GM23248 (cell line): ENCODE measurements around the gene ARMH3. TPM values are rescaled to one million over a fixed set of nuclear protein-coding genes. Genes with fewer than 3 reads are reported as not detected.
A peak's percentile ranks its signal among the peaks of the same experiment; 100 is the strongest.

Experiments used
- DNase-seq: peaks from one replicate; pipeline ENCODE4 v3.0.0-alpha.2; 2015
- H2AFZ ChIP-seq: fragments of 200-600 bp; sonication (generic); 2 replicates; pipeline ENCODE4 v1.6.1; 2016; ENCODE audit warnings: antibody characterized with exemption
- H3F3A ChIP-seq: fragments of 200-600 bp; sonication (generic); 2 replicates; pipeline ENCODE4 v1.6.1; 2016; ENCODE audit warnings: mild to moderate bottlenecking, antibody characterized with exemption, mixed run types; ENCODE audit not compliant: insufficient read depth
- H3K27ac ChIP-seq: fragments of 200-600 bp; sonication (generic); 2 replicates; pipeline ENCODE4 v1.5.1; 2016; ENCODE audit warnings: mild to moderate bottlenecking
- H3K27me3 ChIP-seq: fragments of 200-600 bp; sonication (generic); replicated peaks from 2 replicates; pipeline ENCODE4 v1.6.1; 2016; ENCODE audit warnings: mild to moderate bottlenecking; ENCODE audit not compliant: insufficient read depth
- H3K36me3 ChIP-seq: fragments of 200-600 bp; sonication (generic); 2 replicates; pipeline ENCODE4 v1.6.1; 2016; ENCODE audit warnings: low read depth, mild to moderate bottlenecking
- H3K4me1 ChIP-seq: fragments of 200-600 bp; sonication (generic); 2 replicates; pipeline ENCODE4 v1.6.1; 2016; ENCODE audit warnings: mild to moderate bottlenecking; ENCODE audit not compliant: insufficient read depth
- H3K4me2 ChIP-seq: fragments of 200-600 bp; sonication (generic); one replicate; pipeline ENCODE4 v1.6.1; 2016; ENCODE audit warnings: mild to moderate bottlenecking; ENCODE audit not compliant: unreplicated experiment
- H3K4me3 ChIP-seq: fragments of 200-600 bp; sonication (generic); 2 replicates; pipeline ENCODE4 v1.5.1; 2016; ENCODE audit warnings: mild to moderate bottlenecking
- H3K79me2 ChIP-seq: fragments of 200-600 bp; sonication (generic); 2 replicates; pipeline ENCODE4 v1.6.1; 2016; ENCODE audit warnings: mild to moderate bottlenecking; ENCODE audit not compliant: insufficient read depth
- H3K9ac ChIP-seq: fragments of 200-600 bp; sonication (generic); 2 replicates; pipeline ENCODE4 v1.6.1; 2016; ENCODE audit warnings: mild to moderate bottlenecking
- H3K9me2 ChIP-seq: fragments of 200-600 bp; sonication (generic); 2 replicates; pipeline ENCODE4 v1.6.1; 2016; ENCODE audit warnings: mixed run types, mild to moderate bottlenecking, moderate library complexity; ENCODE audit not compliant: insufficient read depth
- H3K9me3 ChIP-seq: fragments of 200-600 bp; sonication (generic); one replicate; pipeline ENCODE4 v1.6.1; 2017; ENCODE audit warnings: low read depth
- H4K20me1 ChIP-seq: fragments of 200-600 bp; sonication (generic); 2 replicates; pipeline ENCODE4 v1.6.0; 2016; ENCODE audit not compliant: insufficient read depth
- EZH2 ChIP-seq: fragments of 200-600 bp; sonication (generic); IDR thresholded peaks from 2 replicates; pipeline ENCODE4 v1.6.1; 2018; ENCODE audit warnings: antibody characterized with exemption, mild to moderate bottlenecking; ENCODE audit not compliant: insufficient read depth, poor library complexity, severe bottlenecking
- EZH2phosphoT487 ChIP-seq: fragments of 200-600 bp; sonication (generic); IDR thresholded peaks from 2 replicates; pipeline ENCODE4 v1.6.1; 2018; ENCODE audit warnings: antibody characterized with exemption, moderate library complexity, mild to moderate bottlenecking, low read depth; ENCODE audit not compliant: insufficient read depth
- WGBS, 2 experiments: methylation state at CpG; one replicate each; pipeline ENCODE4 v1.1.6; 2015 to 2017; ENCODE audit warnings: low lambda C conversion rate in 2 of 2, low coverage in 1 of 2; ENCODE audit errors: missing lambda C conversion rate in 2 of 2; 5-methylcytosine and 5-hydroxymethylcytosine counted together
- in situ Hi-C: fragments of 300-500 bp; cut with MboI; formaldehyde crosslinking; loops from 2 replicates; pipeline ENCODE4 v1.15.0; 2020
- polyA plus RNA-seq: library from polyadenylated mRNA; unstranded; fragments of >200 nt; fragmentation: Nextera tagmentation; extraction: Ambion mirVana; gene quantifications from 2 replicates; pipeline ENCODE4 v1.2.1, GENCODE V29; 2016
- total RNA-seq: library from RNA; depleted of rRNA; stranded (reverse); fragments of >200 nt; shearing (Covaris generic); gene quantifications from 2 replicates; pipeline ENCODE4 v1.2.3, GENCODE V29; 2014

The ARMH3 gene
- total and polyA plus RNA-seq, 2 experiments from 2014 or later = 9.0 to 9.5 TPM

GRCh38 chr10:101845893-101846292 is 210.1 kb downstream of the ARMH3 start:
- 97 to 100% methylated on average over 3 of the region's 3 CpGs for WGBS, 2 experiments
- H3F3A ChIP-seq = no peaks in the 10 kb centered on the region
- no peaks in the 10 kb centered on the region for H3K4me1 ChIP-seq
- no peak overlapping the region for H2AFZ ChIP-seq
- in situ Hi-C loops = no loop called here
- H3K4me2 ChIP-seq = no peak overlapping the region
- H3K9me2 ChIP-seq = no peaks in the 10 kb centered on the region
- TF ChIP-seq EZH2phosphoT487 = no peak
- no peak for TF ChIP-seq EZH2
- H4K20me1 ChIP-seq = no peaks in the 10 kb centered on the region
- no peaks in the 10 kb centered on the region for H3K9me3 ChIP-seq
- no peak overlapping the region for H3K4me3 ChIP-seq
- no peak for DNase-seq
- H3K79me2 ChIP-seq = no peaks in the 10 kb centered on the region
- H3K36me3 ChIP-seq = no peaks in the 10 kb centered on the region
- no peak overlapping the region for H3K9ac ChIP-seq
- H3K27me3 ChIP-seq = no peaks in the 10 kb centered on the region
- H3K27ac ChIP-seq = no peak overlapping the region

- Histone ChIP-seq H3K79me2 (no peaks in the 10 kb centered on the region), H3K27ac (no peak within 1 kb of the TSS), H3K4me2 (no peak within 1 kb of the TSS), H2AFZ (no peak within 1 kb of the TSS), H3K27me3 (no peaks in the 10 kb centered on the region), H3K9me2 (no peaks in the 10 kb centered on the region), H4K20me1 (no peaks in the 10 kb centered on the region), H3K36me3 (no peaks in the 10 kb centered on the region), H3K9ac (no peak within 1 kb of the TSS), H3K4me1 (no peaks in the 10 kb centered on the region), H3K4me3 (no peak within 1 kb of the TSS), H3F3A (no peaks in the 10 kb centered on the region), H3K9me3 (no peaks in the 10 kb centered on the region)
- DNase-seq = no peak
- in situ Hi-C loops = no loop called here
- TF ChIP-seq EZH2 (no peak), EZH2phosphoT487 (no peak)
- 28 to 35% methylated on average over 41 to 51 of the region's 60 CpGs for WGBS, 2 experiments
Measured at GRCh38 chr10:101843032-101844021, 212.6 kb downstream of the ARMH3 start, which contains the start of gene KCNIP2. TSS of gene KCNIP2 (minus strand) at chr10:101843800. CDS start at chr10:101843568, 232 bp downstream.

- H3K4me3 ChIP-seq = no peak overlapping the region
- no peak overlapping the region for H3K4me2 ChIP-seq
- no peak overlapping the region for H2AFZ ChIP-seq
- no peaks in the 10 kb centered on the region for H3K4me1 ChIP-seq
- H4K20me1 ChIP-seq = no peaks in the 10 kb centered on the region
- TF ChIP-seq EZH2 = no peak
- TF ChIP-seq EZH2phosphoT487 = no peak
- no peaks in the 10 kb centered on the region for H3K9me2 ChIP-seq
- H3K79me2 ChIP-seq = no peaks in the 10 kb centered on the region
- DNase-seq = no peak
- in situ Hi-C loops = no loop called here
- no peaks in the 10 kb centered on the region for H3K9me3 ChIP-seq
- H3K27me3 ChIP-seq = no peaks in the 10 kb centered on the region
- no peak overlapping the region for H3K9ac ChIP-seq
- no peaks in the 10 kb centered on the region for H3F3A ChIP-seq
- H3K36me3 ChIP-seq = no peaks in the 10 kb centered on the region
- no peak overlapping the region for H3K27ac ChIP-seq
Measured at GRCh38 chr10:101841826-101842225, 214.1 kb downstream of the ARMH3 start.

- Histone ChIP-seq H3K79me2 (no peaks in the 10 kb centered on the region), H3K9me2 (no peaks in the 10 kb centered on the region), H3F3A (no peaks in the 10 kb centered on the region), H3K9me3 (no peaks in the 10 kb centered on the region), H4K20me1 (no peaks in the 10 kb centered on the region), H2AFZ (peak overlapping the region; percentile 10; the same call in 1 of the 2 replicates), H3K4me3 (peak overlapping the region; percentile 67), H3K4me2 (peak overlapping the region; percentile 92), H3K27me3 (no peaks in the 10 kb centered on the region), H3K27ac (no peak overlapping the region), H3K9ac (no peak overlapping the region), H3K36me3 (no peaks in the 10 kb centered on the region), H3K4me1 (no peaks in the 10 kb centered on the region)
- in situ Hi-C loops = no loop called here
- TF ChIP-seq EZH2 (no peak), EZH2phosphoT487 (no peak)
- 2% methylated on average over 46 of the region's 46 CpGs for WGBS, 2 experiments
- peak; percentile 90 for DNase-seq
Measured at GRCh38 chr10:101840741-101841453, 215.1 kb downstream of the ARMH3 start.
